ENCODE measurements around the gene GDE1.
"Not testable (repeated sequence)": the region's sequence is repeated elsewhere in the genome, so short reads cannot be mapped to it uniquely, and the experiment has no call there.

GDE1 gene

DNA sequence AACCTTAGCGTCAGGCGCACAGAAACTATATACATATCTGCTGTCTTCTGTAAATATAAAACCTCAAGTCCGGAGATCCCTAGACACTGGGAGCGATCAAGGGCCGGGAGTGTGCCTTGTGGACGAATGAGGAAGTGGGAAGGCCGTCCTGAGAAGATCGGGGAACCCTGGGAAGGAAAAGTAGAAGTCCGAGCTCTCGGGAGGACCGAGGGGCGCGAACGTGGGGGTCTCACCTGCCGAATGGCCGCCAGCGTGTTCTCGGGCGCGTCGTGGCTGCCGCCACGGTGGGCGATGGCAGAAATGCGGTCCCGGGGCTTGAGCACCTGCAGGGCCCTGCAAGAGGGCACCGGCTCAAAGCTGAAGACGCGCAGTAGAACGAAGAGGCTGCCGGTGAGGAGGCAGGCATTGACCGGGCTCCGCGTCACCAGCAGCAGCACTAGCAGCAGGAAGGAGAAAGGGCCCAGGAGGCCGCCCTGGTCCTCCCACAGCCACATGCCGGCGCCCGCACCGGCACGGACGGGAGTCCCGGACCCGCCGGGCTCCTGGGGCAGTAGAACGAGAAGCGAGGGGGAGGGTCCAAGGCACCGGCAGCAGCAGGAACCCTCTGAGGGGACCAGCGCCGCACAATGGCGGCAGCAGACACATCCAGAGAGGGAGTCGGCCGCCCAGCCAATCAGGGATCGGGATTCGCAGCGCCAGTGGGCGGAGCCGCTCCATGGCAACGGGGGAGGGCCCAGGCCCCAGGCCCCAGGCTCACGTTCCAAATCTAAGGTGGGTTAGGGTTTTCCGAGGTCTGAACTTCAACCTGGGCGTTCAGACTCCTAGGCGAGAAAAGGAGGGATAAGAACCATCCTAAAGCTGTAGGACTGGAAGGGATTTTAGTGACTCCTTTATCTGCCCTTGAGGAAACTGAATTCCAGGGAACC is at the start of gene GDE1:
GDE1 (minus strand) TSS at position 628 of the 926 bp plus-strand sequence; CDS start at position 494, 134 bp downstream.
- peak; percentile 87 for DNase-seq

DNA sequence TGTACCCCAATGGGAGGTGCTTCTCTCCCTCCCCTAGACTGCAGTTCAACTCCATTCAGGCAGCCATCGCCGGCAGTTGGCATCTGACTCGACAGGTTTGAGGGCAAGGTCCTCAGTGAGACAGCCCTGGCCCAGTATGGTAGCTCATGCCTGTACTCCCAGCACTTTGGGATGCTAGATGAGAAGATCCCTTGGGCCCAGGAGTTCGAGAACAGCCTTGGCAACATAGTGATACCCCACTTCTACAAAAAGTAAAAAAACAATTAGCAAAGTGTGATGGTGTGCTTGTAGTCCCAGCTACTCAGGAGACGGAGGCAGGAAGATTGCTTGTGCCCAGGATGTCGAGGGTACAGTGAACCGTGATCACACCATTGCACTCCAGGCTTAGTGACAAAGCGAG is 45.7 kb upstream of the GDE1 start:
- no peak for DNase-seq

GRCh38 chr16:19566362-19566761 is 44.5 kb upstream of the GDE1 start:
- no peak for DNase-seq

- DNase-seq = no peak
These were observed 41.5 kb upstream of the GDE1 start for GRCh38 chr16:19563377-19563776.

- DNase-seq = no peak
These were observed 38.2 kb upstream of the GDE1 start for GRCh38 chr16:19560078-19560477.

GRCh38 chr16:19559242-19559910 is 37.5 kb upstream of the GDE1 start:
- DNase-seq = peak; percentile 57

GRCh38 chr16:19555938-19556771 is 34.3 kb upstream of the GDE1 start:
- peak; percentile 49 for DNase-seq

DNA sequence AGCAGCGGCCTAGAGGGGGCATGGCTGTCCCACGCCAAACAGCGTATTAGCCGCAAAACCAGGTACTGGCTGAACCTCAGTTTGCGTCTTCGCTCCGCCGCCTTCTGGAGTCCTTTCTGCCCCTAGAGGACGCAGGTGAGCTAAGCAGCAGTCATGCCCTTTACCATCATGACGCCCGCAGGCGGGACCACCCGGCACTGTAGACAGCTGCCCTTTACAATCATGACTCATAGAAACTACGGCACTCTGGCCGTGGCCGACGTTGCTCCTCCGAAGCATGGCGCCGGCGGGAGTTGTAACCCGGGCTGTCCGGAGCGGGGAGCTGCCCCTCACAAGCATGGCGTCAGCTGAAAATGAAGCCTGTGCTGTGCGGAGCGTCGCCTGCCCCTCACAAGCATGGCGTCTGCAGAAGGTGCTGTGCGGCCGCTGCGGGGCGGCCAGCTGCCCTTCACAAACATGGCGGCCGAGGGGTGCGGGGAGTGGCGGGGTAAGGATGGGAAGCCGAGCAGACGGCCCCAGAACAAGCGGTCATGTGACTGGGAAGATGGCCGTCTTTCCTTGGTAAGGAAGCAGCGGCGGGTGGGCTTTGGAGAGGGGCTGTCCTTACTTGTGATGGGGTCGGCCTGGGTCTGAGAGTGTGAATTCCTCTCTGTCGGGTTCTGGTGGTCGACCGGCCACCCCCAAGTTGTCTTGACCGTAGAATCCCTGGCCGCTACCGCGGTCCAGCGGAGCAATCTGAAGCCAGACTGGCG is 33.5 kb upstream of the GDE1 start, which contains the start of gene VPS35L:
VPS35L (plus strand) TSS at position 518 of the 752 bp plus-strand sequence; CDS start at position 545, 27 bp downstream.
- DNase-seq = peak; percentile 98

DNA sequence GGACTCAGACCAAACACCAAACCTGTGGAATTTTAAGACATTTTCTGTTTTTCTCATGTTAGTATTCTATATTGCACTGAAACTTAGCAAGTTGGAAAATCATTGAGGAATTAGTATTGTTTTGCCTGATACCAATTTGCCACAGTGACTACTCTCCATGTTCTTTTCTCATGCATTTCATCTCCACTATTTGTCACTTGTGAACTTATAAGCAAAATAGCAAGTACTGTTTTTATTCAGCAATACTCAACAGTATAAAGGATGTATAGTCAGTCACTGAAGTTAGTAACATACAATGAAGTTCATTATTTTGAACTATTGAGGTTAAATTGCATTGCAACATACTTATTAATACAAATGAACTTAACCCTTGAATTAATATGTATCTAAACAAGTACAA is 27.8 kb upstream of the GDE1 start:
- no peak for DNase-seq

- DNase-seq = no peak
These were observed 26.2 kb upstream of the GDE1 start for GRCh38 chr16:19548144-19548543.

DNA sequence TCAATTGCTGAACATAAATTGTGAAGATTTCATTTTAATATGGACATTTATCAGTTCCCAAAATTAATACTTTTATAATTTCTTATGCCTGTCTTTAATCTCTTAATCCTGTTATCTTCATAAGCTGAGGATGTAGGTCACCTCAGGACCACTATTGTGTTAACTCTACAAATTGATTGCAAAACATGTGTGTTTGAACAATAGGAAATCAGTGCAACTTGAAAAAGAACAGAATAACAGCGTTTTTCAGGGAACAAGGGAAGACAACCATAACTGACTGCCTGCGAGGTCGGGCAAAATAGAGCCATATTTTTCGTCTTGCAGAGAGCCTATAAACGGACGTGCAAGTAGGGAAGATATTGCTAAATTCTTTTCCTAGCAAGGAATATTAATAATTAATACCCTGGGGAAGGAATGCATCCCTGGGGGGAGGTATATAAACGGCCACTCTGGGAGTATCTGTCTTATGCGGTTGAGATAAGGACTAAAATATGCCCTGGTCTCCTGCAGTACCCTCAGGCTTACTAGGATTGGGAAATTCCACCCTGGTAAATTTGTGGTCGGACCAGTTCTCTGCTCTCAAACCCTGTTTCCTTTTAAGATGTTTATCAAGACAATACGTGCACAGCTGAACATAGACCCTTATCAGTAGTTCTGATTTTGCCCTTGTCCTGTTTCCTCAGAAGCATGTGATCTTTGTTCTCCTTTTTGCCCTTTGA is 21.5 kb upstream of the GDE1 start:
- DNase-seq = not testable (repeated sequence)

DNA sequence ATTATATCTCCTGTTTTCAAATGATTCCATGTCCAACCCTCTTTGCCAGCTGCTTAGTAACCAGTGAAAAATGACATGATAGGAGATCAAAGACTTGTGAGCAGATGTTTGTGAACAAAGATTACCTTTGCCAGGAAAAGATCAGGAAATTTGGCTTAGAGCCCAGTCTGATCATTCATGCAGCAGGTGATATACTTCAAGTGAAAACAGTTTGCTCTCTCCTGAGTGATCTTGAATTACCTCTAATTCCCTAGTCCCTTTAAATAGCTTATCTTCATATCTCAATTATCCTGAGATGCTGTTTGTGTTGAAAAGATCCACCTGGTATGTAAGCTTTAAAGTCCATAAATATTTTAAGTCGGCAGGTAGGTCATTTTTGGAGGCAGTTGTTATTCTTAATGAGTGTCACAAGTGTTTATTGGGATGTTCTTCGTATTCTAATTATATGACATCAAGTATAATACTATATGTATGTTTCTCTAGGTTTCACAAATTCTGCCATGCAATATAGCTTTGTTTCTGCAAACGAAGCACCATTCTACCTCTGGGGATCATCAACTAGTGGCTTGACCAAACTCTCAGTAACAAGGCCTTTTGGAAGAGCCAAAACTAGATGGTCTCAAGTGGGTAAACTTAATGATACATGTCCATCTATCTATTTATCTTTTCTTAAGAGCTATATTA is 20.4 kb upstream of the GDE1 start:
- DNase-seq = no peak

DNA sequence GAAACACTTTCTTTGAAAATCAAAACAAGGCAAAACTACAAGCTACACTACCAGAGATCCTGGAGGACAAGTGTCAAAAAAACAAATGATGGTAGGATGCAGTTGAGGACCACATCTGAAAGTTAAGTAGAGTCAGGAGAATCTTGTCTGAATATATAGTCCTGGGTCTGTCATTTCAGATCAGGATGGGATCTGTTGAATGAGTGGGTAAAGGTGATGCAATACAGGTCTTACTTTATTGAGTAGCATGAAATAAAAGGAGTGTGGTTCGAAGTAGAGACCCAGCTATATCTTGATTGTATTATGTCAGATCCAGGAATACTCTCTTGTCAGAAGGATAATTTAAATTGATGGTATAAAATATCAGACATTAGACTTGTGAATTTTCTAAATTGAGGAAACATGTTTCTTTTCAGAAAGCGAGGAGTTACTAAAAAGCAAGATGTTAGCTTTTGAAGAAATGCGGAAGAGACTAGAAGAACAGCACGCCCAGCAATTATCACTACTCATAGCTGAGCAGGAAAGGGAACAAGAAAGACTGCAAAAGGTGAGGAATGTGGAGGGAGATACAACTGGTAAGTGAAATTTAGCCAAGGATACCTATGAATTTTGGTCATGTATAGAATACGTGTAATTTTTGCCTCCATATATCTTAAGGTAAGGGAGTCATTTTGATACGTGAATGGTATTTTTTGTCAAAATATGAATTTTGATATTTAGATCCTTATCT is 18.5 kb upstream of the GDE1 start:
- DNase-seq = no peak

DNA sequence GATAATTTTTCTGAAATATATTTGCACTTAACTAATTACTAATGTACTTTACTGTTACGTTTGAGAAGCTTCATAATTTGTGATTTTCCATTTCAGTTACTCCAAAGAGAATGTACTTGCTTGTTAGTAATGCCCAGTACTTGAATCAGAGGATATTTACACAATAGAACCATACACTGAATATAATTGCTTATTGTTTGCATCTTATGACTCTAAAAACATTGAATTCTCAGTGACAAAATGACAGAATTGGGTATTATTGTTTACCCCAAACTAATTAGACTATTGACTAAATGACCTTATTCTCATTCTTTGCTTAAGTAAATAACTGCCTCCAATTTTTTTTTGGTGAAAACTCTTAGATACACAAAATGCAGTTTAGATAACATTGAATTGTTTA is 10.7 kb upstream of the GDE1 start:
- no peak for DNase-seq

DNA sequence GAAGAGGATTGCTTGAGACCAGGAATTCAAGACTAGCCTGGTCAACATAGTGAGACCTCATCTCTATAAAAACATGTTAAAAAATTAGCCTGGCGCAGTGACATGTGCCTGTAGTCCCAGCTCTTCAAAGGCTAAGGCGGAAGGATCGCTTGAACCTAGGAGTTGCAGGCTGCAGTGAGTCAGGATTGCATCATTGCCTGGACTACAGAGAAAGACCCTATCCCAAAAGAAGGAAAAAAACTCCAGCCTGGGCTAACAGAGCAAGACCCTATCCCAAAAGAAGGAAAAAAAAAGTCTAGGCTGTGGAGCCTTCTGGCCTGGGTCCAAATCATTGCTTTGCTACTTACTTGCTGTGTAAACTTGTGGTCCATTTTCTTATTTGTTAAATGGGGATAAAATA is 6.8 kb upstream of the GDE1 start:
- no peak for DNase-seq

DNA sequence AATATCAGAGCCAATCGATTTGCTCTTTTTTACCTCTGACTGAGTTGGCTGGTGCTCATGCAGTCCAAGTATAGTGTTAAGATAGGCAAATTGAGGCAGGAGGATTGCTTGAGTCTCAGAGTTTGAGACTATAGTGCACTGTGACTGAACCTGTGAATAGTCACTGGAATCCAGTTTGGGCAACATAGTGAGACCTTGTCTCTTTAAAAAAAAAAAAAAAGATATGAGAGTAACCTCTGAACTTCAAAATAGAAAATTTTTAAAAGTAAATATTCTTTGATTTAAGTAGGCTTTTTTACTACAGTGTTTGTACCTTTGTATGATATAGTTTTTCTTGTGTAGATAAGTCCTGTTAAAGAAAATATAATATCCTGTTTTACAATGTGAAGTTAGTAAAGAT is 5.3 kb upstream of the GDE1 start:
- no peak for DNase-seq

GRCh38 chr16:19525385-19525723 is 3.5 kb upstream of the GDE1 start:
- no peak for DNase-seq

DNA sequence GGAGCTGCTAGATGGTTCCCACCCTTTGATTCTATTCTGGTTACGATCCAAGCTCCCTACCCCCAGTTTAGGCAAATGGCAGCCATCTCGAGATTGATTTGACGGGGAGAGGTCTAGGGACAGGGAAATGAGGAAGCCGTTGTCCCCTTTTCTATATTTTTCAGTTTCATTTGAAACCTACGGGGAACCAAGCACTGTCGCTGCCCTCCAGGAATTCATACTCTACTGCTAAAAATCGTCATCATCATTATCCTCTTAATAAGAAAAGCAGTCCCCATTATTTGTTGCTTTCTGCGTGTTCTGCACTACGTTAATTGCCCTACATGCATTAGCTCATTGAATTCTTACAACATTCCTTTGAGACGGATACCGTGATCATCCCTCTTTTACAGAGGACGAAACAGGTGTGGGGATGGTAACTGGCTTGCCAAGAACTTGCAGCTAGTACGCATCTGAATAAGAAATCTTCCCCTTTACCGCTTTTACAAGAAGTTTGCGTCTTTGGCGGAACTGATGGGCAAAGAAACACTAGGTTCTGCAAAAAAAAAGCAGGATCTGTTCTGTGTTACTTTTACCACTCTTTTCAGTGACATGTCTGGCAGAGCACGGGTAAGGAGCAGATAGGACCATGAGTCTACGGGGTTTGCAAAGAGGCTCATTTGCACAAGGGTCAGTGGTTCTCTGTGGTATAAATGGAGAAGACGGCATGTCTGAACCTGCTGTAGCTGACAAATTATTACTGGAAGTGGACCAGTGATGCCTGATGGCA is 2.9 kb upstream of the GDE1 start:
- no peak for DNase-seq

DNA sequence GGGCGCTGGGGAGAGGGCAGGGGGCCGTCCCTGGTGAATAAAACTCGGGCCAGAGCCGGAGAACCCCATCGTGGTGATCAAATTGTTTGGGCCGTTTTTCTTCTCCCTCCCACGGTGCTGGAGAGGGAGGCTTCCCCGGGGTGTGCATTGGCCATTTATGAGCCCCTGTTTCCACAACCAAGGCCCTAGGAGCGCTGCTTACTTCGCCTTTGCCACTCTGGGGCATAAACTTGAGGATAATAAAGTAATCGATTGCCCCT is 2.4 kb upstream of the GDE1 start:
- DNase-seq = no peak
